ENCODE data around the gene KIAA2012.

- TF ChIP-seq POLR2A (IDR thresholded peaks at IDR 0.05), result no peak
- TF ChIP-seq CTCF (IDR thresholded peaks at IDR 0.05), result no peak
Observed at GRCh38 chr2:202165945-202166344, 92.9 kb downstream of the KIAA2012 start.

All from uterus (tissue), 2 donors.